Muscle of arm (tissue), 12 donors: ENCODE results near the gene NCKAP5. TPM values are rescaled to one million over a fixed set of nuclear protein-coding genes. Genes with fewer than 3 reads are reported as not detected.

Source experiments
- DNase-seq: peaks from one replicate; pipeline ENCODE4 v3.0.0-alpha.2; 2013
- polyA plus RNA-seq, 12 donors: library from polyadenylated mRNA; unstranded; fragments of 120-200 nt; gene quantifications; one replicate each; pipeline ENCODE4 v1.2.1, GENCODE V29; 2013; ENCODE audit not compliant: insufficient read length in 12 of 12

The NCKAP5 gene
- polyA plus RNA-seq, 12 donors = 3.1 to 17.3 (median 5.4) TPM; not detected in 1

- DNase-seq = no peak
Observed at GRCh38 chr2:133338224-133338623, 230.0 kb downstream of the NCKAP5 start.

- DNase-seq = no peak
Observed at GRCh38 chr2:133334923-133335322, 233.3 kb downstream of the NCKAP5 start.

GRCh38 chr2:133333181-133333580, 235.1 kb downstream of the NCKAP5 start:
- no peak for DNase-seq

- no peak for DNase-seq
Observed at GRCh38 chr2:133331436-133331835, 236.8 kb downstream of the NCKAP5 start.

- no peak for DNase-seq
Observed at GRCh38 chr2:133326652-133327397, 241.4 kb downstream of the NCKAP5 start.

- peak; percentile 6 for DNase-seq
Observed at GRCh38 chr2:133324150-133324561, 244.1 kb downstream of the NCKAP5 start.

- no peak for DNase-seq
Observed at GRCh38 chr2:133322909-133323308, 245.4 kb downstream of the NCKAP5 start.

GRCh38 chr2:133317178-133317577, 251.1 kb downstream of the NCKAP5 start:
- DNase-seq = no peak

- no peak for DNase-seq
Observed at GRCh38 chr2:133316557-133316956, 251.7 kb downstream of the NCKAP5 start.

GRCh38 chr2:133315280-133315679, 253.0 kb downstream of the NCKAP5 start:
- no peak for DNase-seq

- DNase-seq = no peak
Observed at GRCh38 chr2:133314795-133315194, 253.5 kb downstream of the NCKAP5 start.

GRCh38 chr2:133312038-133312729, 256.1 kb downstream of the NCKAP5 start:
- peak; percentile 5 for DNase-seq

GRCh38 chr2:133306236-133306635, 262.0 kb downstream of the NCKAP5 start:
- no peak for DNase-seq

GRCh38 chr2:133304344-133304743, 263.9 kb downstream of the NCKAP5 start:
- DNase-seq = no peak

- no peak for DNase-seq
Observed at GRCh38 chr2:133303150-133303549, 265.1 kb downstream of the NCKAP5 start.

GRCh38 chr2:133296401-133296800, 271.9 kb downstream of the NCKAP5 start:
- DNase-seq = no peak

- no peak for DNase-seq
Observed at GRCh38 chr2:133293544-133294353, 274.5 kb downstream of the NCKAP5 start.

GRCh38 chr2:133292259-133292658, 276.0 kb downstream of the NCKAP5 start:
- DNase-seq = no peak

- no peak for DNase-seq
Observed at GRCh38 chr2:133287709-133288108, 280.6 kb downstream of the NCKAP5 start.

GRCh38 chr2:133286326-133286922, 281.8 kb downstream of the NCKAP5 start:
- DNase-seq = no peak

GRCh38 chr2:133273031-133273430, 295.2 kb downstream of the NCKAP5 start:
- no peak for DNase-seq

- no peak for DNase-seq
Observed at GRCh38 chr2:133271105-133271504, 297.2 kb downstream of the NCKAP5 start.
